ENCODE data around the gene CCDC9. TPM values are rescaled to one million over a fixed set of nuclear protein-coding genes. Genes with fewer than 3 reads are reported as not detected.

CCDC9 gene
- total RNA-seq, 2 donors from 2014 or later, result 26.7 to 38.9 TPM

DNA sequence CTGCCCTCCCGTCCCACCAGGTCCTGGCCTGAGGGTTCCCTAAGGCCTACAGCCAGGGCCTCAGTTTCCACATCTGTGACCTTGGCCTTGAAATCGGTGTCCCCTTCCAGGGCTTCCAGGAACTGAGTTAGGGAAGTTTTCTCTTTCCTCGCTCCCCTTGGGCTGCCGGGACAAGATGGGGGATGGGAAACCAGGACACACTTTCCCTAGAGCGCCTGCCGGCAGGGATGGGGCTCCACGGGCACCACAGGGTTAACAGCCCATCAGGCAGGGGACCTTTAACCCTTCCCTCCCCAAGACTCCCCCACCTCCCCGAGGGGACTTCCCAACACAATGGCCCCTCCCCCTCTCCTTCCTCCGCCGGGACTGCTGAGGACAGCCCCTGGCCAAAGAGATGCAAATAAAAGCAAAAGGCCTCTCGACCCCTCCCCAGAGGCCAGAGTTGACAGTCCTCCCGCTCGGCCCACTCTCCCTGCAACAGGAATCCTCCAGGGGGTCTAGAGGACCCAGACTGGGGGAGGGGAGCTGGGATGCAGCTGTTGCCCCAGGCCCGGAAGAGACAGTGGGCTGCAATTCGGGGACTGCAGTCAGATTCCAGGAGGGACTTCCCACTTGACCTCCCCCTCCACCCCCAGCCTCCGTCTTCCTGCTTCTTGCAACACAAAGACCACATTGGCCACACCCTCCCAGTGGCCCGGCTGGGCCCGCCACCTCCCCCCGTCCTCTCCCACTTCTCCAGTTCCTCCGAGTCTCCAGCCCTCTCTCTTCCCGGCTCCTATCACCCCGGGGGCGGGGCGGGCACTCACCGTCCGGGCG, 28.8 kb upstream of the CCDC9 start:
- Histone ChIP-seq H3K36me3 (no peaks in the 10 kb centered on the region), H3K9me3 (no peaks in the 10 kb centered on the region), H3K27ac (peak overlapping the region; percentile 99 to 100), H3K27me3 (replicated peaks; ENCODE audit: insufficient read depth) (no peaks in the 10 kb centered on the region), H3K4me3 (peak overlapping the region; percentile 97), H3K4me1 (ENCODE audit: control insufficient read depth in 1 of 2, low read depth in 2 of 2) (peaks cover 17 to 52% of the 10 kb centered on the region in 2 donors)
- DNase-seq (ENCODE audit: low spot score) (peak; percentile 74), ATAC-seq (ENCODE audit: insufficient number of reproducible peaks, low FRiP score, low read depth) (peak; percentile 9)
- TF ChIP-seq, protein P1, sequence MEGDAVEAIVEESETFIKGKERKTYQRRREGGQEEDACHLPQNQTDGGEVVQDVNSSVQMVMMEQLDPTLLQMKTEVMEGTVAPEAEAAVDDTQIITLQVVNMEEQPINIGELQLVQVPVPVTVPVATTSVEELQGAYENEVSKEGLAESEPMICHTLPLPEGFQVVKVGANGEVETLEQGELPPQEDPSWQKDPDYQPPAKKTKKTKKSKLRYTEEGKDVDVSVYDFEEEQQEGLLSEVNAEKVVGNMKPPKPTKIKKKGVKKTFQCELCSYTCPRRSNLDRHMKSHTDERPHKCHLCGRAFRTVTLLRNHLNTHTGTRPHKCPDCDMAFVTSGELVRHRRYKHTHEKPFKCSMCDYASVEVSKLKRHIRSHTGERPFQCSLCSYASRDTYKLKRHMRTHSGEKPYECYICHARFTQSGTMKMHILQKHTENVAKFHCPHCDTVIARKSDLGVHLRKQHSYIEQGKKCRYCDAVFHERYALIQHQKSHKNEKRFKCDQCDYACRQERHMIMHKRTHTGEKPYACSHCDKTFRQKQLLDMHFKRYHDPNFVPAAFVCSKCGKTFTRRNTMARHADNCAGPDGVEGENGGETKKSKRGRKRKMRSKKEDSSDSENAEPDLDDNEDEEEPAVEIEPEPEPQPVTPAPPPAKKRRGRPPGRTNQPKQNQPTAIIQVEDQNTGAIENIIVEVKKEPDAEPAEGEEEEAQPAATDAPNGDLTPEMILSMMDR (IDR thresholded peaks at IDR 0.05), result no peak

DNA sequence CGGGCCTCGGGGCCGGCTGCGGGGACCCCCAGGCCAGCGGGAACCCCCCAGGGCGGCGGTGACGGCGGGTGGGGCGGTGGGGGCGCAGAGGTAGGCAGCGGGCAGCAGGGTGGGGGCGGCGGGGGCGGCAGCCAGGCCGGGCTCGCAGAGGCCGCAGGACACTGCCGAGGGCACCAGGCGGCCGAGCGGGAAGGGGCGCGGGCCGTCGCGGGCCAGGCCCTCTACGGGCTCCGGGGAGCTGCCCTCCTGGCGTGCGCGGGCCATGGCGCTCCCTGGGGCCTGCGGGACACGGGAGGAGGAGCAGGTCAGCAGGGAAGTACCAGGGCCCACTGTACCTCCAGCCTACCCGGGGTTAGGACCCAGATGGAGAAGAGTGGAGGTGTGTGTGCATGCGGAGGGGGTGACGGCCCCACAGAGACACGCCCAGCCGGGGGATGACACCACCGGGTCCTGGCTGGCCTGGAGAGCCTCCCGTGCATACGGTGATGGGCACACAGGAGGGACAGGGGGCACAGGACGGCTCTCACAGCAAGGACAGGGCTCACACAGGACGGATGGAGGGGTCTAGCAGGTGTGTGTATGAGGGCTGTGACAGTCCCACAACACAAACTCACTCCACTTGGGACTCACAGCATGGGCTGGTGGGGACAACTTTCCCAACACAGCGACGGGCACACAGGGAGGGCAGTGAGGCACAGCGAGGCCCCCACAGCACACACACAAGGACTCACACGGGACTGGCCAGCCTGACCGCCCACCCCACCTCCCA, 28.0 kb upstream of the CCDC9 start:
- TF ChIP-seq, protein P1 (IDR thresholded peaks at IDR 0.05), result no peak
- H3K27ac ChIP-seq, result peak overlapping the region; percentile 99 to 100
- no peaks in the 10 kb centered on the region for H3K36me3 ChIP-seq
- H3K4me1 ChIP-seq (ENCODE audit: control insufficient read depth in 1 of 2, low read depth in 2 of 2), result peaks cover 17 to 58% of the 10 kb centered on the region in 2 donors
- H3K4me3 ChIP-seq, result peak overlapping the region; percentile 97
- DNase-seq (ENCODE audit: low spot score), result no peak
- ATAC-seq (ENCODE audit: insufficient number of reproducible peaks, low FRiP score, low read depth), result no peak
- H3K27me3 ChIP-seq (replicated peaks; ENCODE audit: insufficient read depth), result no peaks in the 10 kb centered on the region
- H3K9me3 ChIP-seq, result no peaks in the 10 kb centered on the region

DNA sequence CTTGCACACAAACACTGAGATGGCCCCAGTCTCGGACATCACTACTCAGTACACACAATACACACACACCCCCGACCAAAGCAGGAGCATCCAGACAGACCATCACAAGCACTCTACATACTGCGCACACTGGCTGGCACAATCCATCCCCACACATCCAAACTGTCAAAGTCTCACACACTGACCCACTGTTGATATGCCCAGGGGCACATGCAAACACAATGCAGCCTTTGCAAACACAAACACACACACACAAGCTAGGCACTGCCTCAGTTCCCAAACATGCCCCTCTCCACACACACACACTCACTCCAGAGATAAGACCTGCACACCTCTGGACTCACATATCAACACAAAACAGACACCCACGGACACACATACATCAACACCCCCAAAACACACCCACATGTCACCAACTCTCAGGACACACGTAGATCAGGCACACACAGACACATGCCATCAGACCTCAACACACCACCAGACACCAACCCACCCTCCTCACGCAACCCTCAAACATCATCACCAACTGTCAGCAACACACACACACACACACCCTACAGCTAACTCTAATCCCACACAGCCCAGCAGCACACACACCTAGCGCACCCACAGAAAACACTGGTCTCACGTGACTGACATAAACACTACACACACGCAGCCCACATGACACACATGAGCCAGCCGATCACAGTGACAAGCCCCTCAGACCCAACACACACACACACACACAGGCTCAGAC, 27.2 kb upstream of the CCDC9 start:
- DNase-seq (ENCODE audit: low spot score) (no peak), ATAC-seq (ENCODE audit: insufficient number of reproducible peaks, low FRiP score, low read depth) (no peak)
- H3K27ac ChIP-seq, result peak overlapping the region; percentile 99 to 100
- no peaks in the 10 kb centered on the region for H3K9me3 ChIP-seq
- H3K4me3 ChIP-seq, result peak overlapping the region; percentile 97
- TF ChIP-seq, protein P1 (IDR thresholded peaks at IDR 0.05), result no peak
- peaks cover 17 to 58% of the 10 kb centered on the region in 2 donors for H3K4me1 ChIP-seq (ENCODE audit: control insufficient read depth in 1 of 2, low read depth in 2 of 2)
- no peaks in the 10 kb centered on the region for H3K27me3 ChIP-seq (replicated peaks; ENCODE audit: insufficient read depth)
- H3K36me3 ChIP-seq, result no peaks in the 10 kb centered on the region

DNA sequence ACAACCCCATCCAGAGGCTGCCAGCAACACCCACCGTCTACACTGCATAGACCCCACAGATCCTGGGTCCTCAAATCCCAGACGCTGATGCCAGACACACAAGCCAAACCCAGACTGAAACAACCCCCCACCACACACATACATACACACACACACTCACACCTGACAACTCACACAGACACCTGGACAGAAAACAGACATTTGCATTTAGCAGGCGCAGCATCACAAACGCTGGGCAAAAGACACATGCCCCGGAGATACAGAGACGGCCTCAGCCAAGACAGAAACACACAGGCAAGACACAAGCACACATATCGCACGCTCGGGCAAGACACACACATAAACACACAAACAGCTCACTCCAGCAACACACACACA, 26.7 kb upstream of the CCDC9 start:
- H3K4me3 ChIP-seq, result peak overlapping the region; percentile 97
- H3K27ac ChIP-seq, result peak overlapping the region; percentile 99 to 100
- H3K36me3 ChIP-seq, result no peaks in the 10 kb centered on the region
- H3K4me1 ChIP-seq (ENCODE audit: control insufficient read depth in 1 of 2, low read depth in 2 of 2), result peaks cover 17 to 58% of the 10 kb centered on the region in 2 donors
- TF ChIP-seq, protein P1 (IDR thresholded peaks at IDR 0.05), result no peak
- DNase-seq (ENCODE audit: low spot score) (no peak), ATAC-seq (ENCODE audit: insufficient number of reproducible peaks, low FRiP score, low read depth) (no peak)
- no peaks in the 10 kb centered on the region for H3K27me3 ChIP-seq (replicated peaks; ENCODE audit: insufficient read depth)
- H3K9me3 ChIP-seq, result no peaks in the 10 kb centered on the region
